ENCODE data around the gene PIGL.

DNA sequence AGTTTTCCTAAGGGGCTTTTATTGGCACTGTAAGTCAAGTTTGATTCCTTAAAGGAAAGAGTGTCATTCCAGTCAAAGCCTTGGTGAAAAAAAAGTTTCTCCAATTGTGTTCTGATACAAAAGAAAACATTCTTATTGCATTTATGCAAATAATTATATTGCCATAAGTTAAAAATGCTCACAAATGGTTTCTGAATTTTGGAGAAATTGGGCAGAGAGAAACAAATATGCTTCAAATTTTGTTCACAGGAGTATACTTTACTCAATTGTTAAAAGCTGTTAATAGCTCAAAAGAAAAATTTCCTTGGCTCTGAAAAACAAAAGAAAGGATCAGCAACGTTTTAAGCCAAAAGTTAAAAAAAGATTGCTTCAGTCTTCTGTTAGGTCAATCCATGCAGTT, 60.2 kb downstream of the PIGL start:
- TF ChIP-seq, protein P1, sequence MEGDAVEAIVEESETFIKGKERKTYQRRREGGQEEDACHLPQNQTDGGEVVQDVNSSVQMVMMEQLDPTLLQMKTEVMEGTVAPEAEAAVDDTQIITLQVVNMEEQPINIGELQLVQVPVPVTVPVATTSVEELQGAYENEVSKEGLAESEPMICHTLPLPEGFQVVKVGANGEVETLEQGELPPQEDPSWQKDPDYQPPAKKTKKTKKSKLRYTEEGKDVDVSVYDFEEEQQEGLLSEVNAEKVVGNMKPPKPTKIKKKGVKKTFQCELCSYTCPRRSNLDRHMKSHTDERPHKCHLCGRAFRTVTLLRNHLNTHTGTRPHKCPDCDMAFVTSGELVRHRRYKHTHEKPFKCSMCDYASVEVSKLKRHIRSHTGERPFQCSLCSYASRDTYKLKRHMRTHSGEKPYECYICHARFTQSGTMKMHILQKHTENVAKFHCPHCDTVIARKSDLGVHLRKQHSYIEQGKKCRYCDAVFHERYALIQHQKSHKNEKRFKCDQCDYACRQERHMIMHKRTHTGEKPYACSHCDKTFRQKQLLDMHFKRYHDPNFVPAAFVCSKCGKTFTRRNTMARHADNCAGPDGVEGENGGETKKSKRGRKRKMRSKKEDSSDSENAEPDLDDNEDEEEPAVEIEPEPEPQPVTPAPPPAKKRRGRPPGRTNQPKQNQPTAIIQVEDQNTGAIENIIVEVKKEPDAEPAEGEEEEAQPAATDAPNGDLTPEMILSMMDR (conservative IDR thresholded peaks at IDR 0.05 in 1 of 2, IDR thresholded peaks at IDR 0.05 in 1 of 2; ENCODE audit: low read depth in 1 of 2, low read length in 2 of 2), result no peak
- no peak for TF ChIP-seq EZH2 (IDR thresholded peaks at IDR 0.05; ENCODE audit: low read length, missing control alignments)
